Colonic mucosa (tissue), 4 donors: ENCODE results near the gene IMPDH1. TPM values are rescaled to one million over a fixed set of nuclear protein-coding genes. Genes with fewer than 3 reads are reported as not detected.

Experiments used
- DNase-seq: peaks from one replicate; pipeline ENCODE4 v3.0.0-alpha.2; 2020
- H3K27ac ChIP-seq: fragments of 200-600 bp; one replicate; pipeline ENCODE4 v1.8.0; 2021
- H3K27me3 ChIP-seq: fragments of 200-600 bp; one replicate; pipeline ENCODE4 v1.8.0; 2021
- H3K36me3 ChIP-seq: fragments of 200-600 bp; one replicate; pipeline ENCODE4 v1.8.0; 2021
- H3K4me1 ChIP-seq: fragments of 200-600 bp; one replicate; pipeline ENCODE4 v1.8.0; 2021; ENCODE audit warnings: mild to moderate bottlenecking
- H3K4me3 ChIP-seq: fragments of 200-600 bp; one replicate; pipeline ENCODE4 v1.8.0; 2021
- H3K9ac ChIP-seq, 2 donors: one replicate each; pipeline ENCODE4 v1.7.0; 2013; ENCODE audit warnings: control low read depth in 2 of 2, low read depth in 2 of 2, low read length in 2 of 2
- H3K9me3 ChIP-seq: fragments of 200-600 bp; one replicate; pipeline ENCODE4 v1.8.0; 2021
- intact Hi-C: fragments of 100-400 bp; cut with DNase I; formaldehyde crosslinking; loops from one replicate; pipeline ENCODE4 v1.14.1; 2022
- total RNA-seq, 2 donors: library from RNA; stranded (reverse); fragmentation: NEBNext Ultra II Directional in 1 of 2; extraction: Animal tissue kit (Norgen Biotek cat#: 25700) in 1 of 2; gene quantifications; one replicate each; pipeline ENCODE4 v1.2.1, GENCODE V29; 2021
- TF ChIP-seq, protein P1 (sequence below): fragments of 200-600 bp; IDR thresholded peaks from one replicate; pipeline ENCODE4 v1.8.0; 2022; ENCODE audit warnings: antibody characterized with exemption, mild to moderate bottlenecking
- donor health status: healthy.
- donor health status: DM: no; HTN: no; CAD: no.
- donor health status: DM: no; HTN: no; CAD: no.

The IMPDH1 gene
- total RNA-seq, 2 donors from 2014 or later, result 37.5 to 50.0 TPM

DNA sequence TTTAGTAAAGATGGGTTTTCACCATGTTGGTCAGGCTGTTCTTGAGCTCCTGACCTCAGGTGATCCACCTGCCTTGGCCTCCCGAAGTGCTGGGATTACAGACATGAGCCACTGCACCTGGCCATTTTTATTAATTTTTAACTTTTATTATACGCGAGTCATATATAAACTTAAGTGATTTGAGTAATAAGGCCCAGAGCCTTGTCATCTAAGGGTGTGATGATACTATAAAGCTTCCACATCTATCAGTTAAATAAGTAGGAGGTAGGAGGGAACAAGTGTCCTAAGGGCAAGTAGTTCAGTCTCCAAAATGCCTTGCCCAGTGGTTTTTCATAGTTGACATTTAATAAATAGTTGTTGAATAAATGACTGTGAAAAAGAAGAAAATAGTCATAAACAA lies 32.6 kb upstream of the IMPDH1 start:
- Histone ChIP-seq H3K4me3 (no peak overlapping the region), H3K9ac (no peak overlapping the region), H3K4me1 (peaks cover 6% of the 10 kb centered on the region), H3K27ac (no peak overlapping the region), H3K36me3 (no peaks in the 10 kb centered on the region), H3K9me3 (no peaks in the 10 kb centered on the region), H3K27me3 (no peaks in the 10 kb centered on the region)
- intact Hi-C loops, result no loop called here
- TF ChIP-seq, protein P1, sequence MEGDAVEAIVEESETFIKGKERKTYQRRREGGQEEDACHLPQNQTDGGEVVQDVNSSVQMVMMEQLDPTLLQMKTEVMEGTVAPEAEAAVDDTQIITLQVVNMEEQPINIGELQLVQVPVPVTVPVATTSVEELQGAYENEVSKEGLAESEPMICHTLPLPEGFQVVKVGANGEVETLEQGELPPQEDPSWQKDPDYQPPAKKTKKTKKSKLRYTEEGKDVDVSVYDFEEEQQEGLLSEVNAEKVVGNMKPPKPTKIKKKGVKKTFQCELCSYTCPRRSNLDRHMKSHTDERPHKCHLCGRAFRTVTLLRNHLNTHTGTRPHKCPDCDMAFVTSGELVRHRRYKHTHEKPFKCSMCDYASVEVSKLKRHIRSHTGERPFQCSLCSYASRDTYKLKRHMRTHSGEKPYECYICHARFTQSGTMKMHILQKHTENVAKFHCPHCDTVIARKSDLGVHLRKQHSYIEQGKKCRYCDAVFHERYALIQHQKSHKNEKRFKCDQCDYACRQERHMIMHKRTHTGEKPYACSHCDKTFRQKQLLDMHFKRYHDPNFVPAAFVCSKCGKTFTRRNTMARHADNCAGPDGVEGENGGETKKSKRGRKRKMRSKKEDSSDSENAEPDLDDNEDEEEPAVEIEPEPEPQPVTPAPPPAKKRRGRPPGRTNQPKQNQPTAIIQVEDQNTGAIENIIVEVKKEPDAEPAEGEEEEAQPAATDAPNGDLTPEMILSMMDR, result no peak
- DNase-seq, result no peak

DNA sequence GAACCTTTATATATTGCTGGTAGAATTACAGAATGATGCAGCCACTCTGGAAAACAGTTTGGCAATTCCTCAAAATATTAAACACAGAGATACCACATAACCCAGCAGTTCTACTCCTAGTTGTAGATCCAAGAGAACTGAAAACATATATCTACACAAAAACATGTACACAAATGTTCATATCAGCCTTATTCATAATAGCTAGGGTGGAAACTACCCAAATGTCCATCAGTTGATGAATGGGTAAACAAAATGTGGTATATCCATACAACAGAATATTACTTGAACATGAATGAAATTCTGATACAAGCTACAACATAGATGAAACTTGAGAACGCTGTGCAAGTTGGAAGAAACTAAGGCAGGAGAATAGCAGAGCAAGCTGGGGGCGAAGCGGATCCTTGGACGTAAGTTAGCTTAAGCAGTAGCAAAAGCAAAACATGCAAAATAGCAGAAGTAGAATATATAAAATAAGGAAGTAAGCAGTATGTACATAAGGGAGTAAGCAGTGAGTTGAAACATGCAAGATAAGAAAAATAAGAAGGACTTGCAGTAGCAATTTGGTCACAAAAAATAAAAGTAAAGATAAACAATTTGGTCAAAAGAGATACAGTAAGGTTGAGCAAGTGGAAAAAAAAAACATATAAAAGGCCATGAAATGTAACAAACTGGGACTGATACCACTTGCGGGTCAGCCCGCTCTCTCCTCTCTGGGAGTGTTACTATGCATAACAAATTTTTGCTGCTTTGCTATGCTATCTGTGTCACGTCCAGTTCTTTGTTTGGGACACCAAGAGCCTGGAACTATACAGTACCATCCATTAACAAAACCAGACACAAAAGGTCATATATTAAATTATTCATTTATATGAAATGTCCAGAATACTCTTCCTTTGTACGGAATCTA lies 27.9 kb upstream of the IMPDH1 start:
- H3K27ac ChIP-seq, result no peak overlapping the region

DNA sequence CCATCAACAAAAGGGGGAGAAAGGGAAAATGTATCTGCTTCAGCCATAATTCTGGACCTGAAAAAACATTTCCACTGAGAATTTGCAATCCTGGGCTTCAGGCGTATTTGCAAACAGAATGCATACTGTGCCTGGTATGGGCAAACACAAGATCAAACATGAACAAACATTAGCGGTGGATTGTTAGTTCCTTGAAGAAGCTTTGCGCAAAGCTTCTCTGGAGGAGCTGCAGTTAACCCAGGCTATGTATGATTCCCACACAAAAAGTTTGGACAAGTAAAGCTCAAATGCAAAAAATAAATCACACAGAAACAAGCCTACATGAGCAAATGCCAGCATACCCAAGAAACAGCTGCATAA lies 25.5 kb upstream of the IMPDH1 start:
- no peak overlapping the region for H3K9ac ChIP-seq
- no peak for DNase-seq
- no peak overlapping the region for H3K27ac ChIP-seq
- no peaks in the 10 kb centered on the region for H3K27me3 ChIP-seq
- no peaks in the 10 kb centered on the region for H3K36me3 ChIP-seq
- TF ChIP-seq, protein P1, result no peak
- intact Hi-C loops, result no loop called here
- H3K9me3 ChIP-seq, result no peaks in the 10 kb centered on the region
- no peaks in the 10 kb centered on the region for H3K4me1 ChIP-seq
- no peak overlapping the region for H3K4me3 ChIP-seq

More for the DNA sequence above, 27.9 kb upstream of the IMPDH1 start:
- Histone ChIP-seq H3K4me3 (no peak overlapping the region), H3K4me1 (no peaks in the 10 kb centered on the region), H3K9me3 (no peaks in the 10 kb centered on the region), H3K9ac (no peak overlapping the region), H3K36me3 (no peaks in the 10 kb centered on the region), H3K27me3 (no peaks in the 10 kb centered on the region)
- intact Hi-C loops, result no loop called here
- no peak for DNase-seq
- TF ChIP-seq, protein P1, result no peak

DNA sequence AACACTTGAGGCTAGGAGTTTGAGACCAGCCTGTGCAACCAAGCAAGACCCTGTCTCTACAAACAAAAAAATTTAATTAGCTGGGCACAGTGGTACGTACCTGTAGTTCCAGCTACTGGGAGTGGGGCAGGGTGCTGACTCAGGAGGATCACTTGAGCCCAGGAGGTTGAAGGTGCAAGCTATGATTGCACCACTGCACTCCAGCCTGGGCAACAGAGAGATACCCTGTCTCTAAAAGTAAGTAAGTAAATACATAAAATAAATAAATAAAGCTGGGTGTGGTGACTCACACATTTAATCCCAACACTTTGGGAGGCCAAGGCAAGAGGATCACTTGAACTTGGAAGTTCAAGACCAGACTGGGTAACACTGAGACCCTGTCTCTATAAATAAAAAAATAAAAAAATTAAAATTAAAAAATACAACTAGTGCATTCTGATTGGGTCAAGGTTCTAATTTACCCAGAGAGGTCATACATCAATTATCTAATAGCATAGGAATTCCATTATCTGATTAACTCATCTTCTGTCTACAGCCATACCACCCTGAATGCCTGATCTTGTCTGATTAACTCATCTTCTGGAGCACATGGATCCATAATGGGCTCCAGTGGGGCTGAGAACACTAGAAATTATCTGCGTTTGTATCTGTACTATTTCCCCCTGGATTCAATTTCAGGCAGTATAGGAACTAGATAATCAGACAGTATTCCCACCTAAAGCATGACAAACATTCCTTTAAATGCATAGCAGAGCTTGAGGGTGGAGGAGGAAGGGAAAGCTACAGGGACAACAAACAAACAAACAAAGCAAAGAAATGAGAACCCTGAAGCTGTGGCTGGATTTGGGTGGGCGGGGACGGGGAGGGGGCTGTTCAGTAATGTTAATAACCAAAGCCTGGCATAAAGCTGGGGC lies 24.9 kb upstream of the IMPDH1 start:
- no peak overlapping the region for H3K9ac ChIP-seq
- H3K27me3 ChIP-seq, result no peaks in the 10 kb centered on the region
- no peaks in the 10 kb centered on the region for H3K9me3 ChIP-seq
- no peak overlapping the region for H3K4me3 ChIP-seq
- DNase-seq, result no peak
- no peaks in the 10 kb centered on the region for H3K4me1 ChIP-seq
- no peaks in the 10 kb centered on the region for H3K36me3 ChIP-seq
- H3K27ac ChIP-seq, result no peak overlapping the region
- TF ChIP-seq, protein P1, result no peak
- intact Hi-C loops, result no loop called here

DNA sequence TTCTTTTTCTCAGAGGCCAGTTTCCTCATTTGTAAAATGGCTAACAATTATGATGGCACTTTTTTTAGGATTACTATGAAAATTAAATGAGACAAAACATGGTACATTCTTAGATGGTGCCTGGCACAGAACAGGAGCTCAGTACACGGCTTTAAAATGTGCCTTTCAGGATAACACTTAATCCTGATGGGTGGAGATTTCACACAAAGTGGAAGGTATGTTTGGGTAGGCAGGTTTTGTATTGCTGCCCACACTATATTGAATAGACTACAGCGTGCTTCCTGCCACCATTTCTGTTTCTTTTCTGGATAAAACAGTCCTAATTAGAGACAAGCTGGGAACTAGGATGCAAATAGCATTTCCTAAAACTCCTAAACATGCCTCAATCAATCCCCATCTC lies 22.0 kb upstream of the IMPDH1 start:
- intact Hi-C loops, result no loop called here
- no peaks in the 10 kb centered on the region for H3K4me1 ChIP-seq
- no peaks in the 10 kb centered on the region for H3K36me3 ChIP-seq
- DNase-seq, result no peak
- H3K9me3 ChIP-seq, result no peaks in the 10 kb centered on the region
- no peak overlapping the region for H3K27ac ChIP-seq
- H3K27me3 ChIP-seq, result no peaks in the 10 kb centered on the region
- H3K4me3 ChIP-seq, result no peak overlapping the region
- TF ChIP-seq, protein P1, result no peak
- H3K9ac ChIP-seq, result no peak overlapping the region
